Stimulated activated CD4-positive, alpha-beta T cell treated with anti-CD3 and anti-CD28 coated beads, Interleukin-1b, Interleukin-23, amount 100 ng/mL, for 1 hour (primary cell): ENCODE results near the gene CR1.
"Not testable (repeated sequence)": the region's sequence is repeated elsewhere in the genome, so short reads cannot be mapped to it uniquely, and the experiment has no call there.

ENCODE experiments used
- DNase-seq, 2 donors: peaks; one replicate each; pipeline ENCODE4 v3.0.0-alpha.2; 2020; ENCODE audit warnings: low read depth in 2 of 2

CR1 gene

DNA sequence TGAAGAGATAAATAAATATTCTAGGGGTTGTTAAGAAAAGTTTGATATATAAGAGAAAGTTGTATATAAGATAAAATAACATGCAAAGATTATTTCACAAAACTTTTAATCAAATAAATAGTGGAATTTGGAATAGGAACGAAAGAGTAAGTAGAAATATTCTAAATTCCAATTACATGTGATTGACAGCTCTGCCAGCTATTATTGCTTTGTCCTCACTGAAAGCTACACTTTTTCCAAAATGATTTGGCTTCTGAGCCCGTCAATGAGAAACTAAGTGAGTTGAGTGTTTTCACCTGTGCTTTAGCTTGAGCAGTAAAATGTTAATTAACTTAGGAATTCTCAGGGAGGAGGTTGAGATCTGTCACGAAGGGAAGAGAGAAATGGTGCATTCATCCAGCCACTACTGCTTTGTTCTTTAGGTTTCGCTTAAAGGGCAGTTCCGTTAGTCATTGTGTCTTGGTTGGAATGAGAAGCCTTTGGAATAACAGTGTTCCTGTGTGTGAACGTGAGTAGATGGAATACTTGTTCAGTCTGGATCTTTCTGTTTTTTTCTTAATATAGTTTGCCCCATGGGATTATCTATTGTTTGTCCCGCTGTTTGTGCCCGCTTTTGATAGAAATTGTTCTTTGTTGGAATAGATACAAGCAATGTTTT is 85.7 kb downstream of the CR1 start:
- DNase-seq: no peak

DNA sequence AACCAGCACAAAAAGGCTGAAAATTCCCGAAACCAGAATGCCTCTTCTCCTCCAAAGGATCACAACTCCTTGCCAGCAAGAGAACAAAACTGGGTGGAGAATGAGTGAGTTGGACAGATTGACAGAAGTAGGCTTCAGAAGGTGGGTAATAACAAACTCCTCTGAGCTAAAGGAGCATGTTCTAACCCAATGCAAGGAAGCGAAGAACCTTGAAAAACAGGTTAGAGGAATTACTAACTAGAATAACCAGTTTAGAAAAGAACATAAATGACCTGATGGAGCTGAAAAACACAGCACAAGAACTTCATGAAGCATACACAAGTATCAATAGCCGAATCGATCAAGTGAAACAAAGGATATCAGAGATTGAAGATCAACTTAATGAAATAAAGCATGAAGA is 93.5 kb downstream of the CR1 start:
- not testable (repeated sequence) for DNase-seq

DNA sequence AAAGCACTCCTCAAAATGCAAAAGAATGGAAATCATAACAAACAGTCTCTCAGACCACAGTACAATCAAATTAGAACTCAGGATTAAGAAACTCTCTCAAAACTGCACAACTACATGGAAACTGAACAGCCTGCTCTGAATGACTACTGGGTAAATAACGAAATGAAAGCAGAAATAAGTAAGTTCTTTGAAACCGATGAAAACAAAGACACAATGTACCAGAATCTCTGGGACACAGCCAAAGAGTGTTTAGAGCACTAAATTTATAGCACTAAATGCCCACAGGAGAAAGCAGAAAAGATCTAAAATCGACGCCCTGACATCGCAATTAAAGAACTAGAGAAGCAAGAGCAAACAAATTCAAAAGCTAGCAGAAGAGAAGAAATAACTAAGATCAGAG is 95.2 kb downstream of the CR1 start:
- DNase-seq: not testable (repeated sequence)

DNA sequence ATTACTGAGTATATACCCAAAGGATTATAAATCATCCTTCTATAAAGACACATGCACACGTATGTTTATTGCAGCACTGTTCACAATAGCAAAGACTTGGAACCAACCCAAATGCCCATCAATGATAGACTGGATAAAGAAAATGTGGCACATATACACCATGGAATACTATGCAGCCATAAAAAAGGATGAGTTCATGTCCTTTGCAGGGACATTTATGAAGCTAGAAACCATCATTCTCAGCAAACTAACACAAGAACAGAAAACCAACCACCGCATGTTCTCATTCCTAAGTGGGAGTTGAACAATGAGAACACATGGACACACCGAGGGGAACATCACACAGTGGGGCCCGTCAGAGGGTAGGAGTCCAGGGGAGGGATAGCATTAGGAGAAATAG is 98.1 kb downstream of the CR1 start:
- not testable (repeated sequence) for DNase-seq

DNA sequence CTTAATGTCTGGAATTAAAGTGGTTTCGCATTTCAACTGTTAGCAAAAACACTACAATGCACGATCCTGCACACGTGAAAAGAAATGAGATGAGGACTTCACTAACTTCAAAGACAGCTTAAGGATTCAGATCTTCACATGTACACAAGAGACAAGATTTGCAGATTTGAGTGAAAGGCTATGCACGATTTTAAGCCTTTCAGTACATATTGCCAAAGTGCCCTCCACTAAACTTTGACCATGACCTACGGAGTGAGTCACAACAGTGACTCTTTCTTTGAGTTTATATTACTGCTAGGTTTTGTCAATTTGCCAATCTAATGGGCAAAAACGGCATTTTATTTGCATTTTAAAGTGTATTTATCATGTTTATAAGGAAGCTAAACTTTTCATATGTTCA is 107.8 kb downstream of the CR1 start:
- no peak for DNase-seq

DNA sequence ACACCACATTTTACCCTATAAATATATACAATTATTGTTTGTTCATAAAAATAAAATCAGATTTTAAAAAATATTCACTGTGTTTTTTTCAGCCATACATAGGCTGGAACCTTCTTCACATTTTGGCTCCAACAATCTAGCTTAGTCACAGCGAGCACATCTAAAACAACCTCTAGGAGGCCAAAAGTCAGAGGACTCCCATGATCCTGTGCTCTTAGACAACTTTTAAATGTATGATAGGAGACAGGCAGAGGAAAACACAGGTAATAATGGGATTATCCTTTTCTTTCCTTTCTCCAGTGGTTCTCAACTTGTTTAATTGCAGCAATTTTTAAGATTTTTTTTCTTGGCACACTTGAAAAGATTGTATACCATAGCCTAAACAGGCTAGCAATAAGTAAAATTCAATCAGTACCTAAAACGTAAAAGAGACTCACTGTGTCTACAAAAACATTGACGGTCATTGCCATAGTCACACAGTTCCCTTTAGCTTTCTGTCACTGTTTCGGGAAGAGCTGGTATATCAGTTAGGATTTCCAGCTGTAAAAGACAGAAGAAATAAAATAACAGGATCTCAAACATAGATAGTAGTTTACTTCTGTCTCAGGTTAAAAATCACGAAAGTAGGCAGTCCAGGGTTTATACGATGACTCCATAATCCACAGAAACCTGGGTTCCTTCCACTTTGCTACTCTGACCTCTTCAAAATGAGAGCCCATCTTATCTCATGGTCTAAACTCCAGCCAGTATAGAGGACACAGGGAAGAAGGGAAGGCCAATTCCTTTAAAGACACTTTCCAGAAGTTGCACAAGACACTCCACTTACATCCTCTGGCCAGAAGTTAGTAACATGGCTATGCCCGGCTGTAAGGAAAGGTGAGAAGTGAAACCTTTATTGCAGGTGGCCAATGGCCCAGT is 109.7 kb downstream of the CR1 start:
- DNase-seq: no peak

DNA sequence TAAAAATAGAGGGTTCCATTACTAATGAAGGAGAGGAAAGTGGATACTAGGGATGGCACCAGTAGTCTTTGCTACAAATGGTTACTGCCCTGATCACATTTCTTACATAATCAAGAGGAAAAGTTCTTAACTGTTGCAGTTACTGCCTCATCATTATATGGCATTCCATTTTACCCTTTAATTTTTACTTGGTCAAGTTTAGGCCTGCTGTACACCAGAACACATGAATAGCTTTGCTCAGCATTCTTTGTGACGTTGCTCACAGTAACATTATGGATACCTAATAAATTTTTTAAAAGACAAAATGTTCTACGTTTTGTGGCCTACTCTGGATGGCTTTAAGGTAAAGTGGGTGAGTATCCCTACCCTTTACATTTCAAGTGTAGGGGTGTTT is 110.4 kb downstream of the CR1 start:
- DNase-seq: no peak

DNA sequence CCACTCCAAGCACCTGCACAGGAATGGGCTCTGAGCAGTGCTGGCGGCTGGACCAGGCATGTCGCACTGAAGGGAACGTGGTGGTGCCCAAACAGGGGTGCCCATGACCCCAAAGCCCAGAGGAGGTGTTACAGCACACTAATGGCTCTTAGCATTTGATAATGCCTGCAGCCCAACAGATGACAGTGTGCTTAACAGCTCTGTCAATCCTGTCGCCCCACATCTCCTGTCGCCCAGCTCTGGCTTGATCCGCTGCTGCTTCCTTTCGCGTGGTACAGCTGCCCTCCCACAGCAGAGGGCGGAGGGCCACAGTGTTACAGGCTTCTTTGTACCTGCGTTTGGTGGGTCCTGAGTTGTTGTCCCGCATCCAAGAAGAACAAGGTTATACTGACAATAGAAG is 116.8 kb downstream of the CR1 start:
- no peak for DNase-seq

DNA sequence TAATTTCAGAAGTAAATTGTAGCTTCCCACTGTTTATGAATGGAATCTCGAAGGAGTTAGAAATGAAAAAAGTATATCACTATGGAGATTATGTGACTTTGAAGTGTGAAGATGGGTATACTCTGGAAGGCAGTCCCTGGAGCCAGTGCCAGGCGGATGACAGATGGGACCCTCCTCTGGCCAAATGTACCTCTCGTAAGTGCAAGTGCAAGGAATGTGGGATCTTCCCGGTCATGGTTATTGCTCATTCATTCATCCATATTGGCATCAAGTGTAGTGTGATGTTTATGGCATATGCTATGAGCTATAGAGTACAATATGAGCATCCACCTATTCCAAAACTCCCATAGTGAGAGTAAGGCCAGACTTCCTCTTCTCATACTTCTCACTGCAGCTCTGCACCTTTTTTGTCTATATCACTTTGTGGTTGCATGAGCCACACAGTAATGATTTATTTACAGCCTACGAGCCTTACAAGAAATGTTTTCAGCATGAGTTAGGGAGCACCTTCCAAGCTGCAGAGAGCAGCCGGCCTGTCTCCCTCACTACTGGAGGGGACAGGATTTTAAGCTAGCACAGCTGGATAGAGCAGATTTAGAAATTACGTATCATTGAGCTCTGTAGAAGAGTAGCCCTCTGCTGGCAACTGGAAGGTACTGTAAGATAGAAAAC is 124.0 kb downstream of the CR1 start:
- no peak for DNase-seq

DNA sequence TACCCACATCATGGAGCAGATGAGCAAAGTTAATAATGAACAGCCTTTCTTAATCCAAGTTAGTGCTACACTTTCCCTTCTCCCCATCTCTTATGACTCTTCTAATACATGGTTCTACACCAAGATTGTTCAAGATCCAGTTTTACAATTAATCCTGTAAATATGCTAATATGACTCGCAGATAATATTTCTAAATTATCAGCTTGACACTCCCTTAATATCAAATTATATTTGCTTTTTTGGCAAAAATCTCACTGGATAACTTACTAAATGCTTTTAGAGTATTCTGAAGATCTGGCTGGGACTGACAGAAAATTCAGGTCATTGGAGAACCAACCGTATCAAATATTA is 124.6 kb downstream of the CR1 start:
- no peak for DNase-seq

DNA sequence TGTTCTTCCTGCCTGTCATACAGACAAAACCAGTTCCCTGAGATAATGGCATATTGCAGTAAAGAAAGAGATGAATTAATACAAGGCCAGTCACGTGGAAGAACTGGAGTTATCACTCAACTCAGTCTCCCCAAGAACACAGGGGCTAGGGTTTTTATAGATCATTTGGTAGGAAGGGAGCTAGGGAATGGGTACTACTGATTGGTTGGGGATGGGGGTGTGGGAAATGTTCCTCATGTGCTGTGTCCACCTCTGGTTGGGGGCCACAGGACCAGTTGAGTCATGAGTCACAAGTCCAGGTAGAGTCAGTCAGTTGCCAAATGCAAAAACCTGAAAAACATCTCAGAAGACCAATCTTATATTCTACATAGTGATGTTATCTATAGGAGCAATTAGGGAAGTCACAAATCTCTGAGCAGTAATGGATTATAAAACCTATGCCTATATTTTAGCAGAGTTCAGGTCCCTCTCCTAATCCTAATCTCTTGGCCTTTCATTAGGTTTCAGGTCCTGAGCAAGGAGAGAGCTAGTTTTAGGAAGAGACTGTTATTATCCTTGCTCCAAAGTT is 129.6 kb downstream of the CR1 start:
- DNase-seq: not testable (repeated sequence)

DNA sequence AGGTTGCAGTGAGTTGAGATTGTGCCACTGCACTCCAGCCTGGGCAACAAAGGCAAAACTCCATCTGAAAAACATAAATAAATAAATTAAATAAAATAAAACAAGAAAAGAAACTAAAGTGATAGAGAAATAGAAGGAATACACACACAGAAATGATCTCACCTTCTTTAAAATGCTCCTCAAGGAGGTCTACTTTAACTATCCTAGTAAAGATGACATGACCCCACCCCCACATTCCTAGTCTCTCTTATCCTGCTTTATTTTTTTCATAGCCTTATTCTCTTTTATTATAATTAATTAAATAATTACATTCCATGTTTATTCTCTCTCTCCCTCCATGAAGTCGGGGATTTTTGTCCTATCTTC is 131.0 kb downstream of the CR1 start:
- no peak for DNase-seq

DNA sequence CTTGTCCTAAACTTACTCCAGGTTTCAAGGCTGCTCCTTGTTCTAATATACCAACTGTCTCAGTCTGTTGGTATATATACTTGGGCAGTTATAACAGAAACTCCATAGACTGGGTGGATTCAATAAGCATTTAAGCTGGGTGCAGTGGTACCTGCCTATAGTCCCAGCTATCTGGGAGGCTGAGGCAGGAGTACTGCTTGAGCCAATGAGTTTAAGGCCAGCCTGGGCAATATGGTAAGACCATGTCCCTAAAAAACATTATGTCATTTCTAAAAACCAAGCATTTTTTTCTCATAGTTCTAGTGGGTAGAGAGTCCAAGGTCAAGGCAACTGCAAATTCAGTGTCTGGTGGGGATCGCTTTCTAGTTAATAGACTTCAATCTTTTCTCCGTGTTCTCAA is 131.5 kb downstream of the CR1 start:
- DNase-seq: no peak

DNA sequence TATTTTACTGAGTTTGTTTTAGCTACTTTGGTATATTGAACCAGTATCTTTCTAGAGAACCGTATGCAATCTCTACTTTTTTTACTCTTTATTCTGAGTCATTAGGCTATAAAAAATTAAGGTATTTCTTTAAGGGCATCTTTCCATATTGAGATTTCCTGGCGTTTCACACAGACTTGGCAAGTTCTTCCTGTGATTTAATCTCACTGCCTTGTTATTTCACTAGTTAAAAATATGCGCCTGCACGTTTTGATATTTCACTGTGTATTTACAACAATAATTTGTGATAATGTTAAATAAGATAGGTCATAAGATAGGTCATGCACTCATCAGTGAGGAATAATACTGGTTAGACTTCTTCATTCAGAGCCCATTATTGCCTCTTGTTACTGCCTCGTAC is 132.8 kb downstream of the CR1 start:
- no peak for DNase-seq

DNA sequence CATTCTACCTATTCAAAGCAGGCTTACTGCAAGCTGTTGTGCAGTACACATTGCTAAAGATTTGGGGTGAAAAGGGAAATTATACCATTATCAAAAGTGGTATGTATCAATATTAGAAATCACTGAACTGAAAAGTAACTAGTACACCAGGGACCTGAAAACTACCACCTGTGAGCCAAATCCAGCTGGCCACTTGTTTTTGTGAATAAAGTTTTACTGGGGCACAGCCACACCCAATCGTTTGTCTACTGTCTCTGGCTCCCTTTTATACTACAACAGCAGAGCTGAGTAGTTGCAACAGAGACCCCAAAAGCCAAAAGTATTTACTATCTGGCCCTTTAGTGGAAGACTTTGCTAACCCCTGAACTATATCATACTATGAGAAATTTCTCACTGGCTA is 135.2 kb downstream of the CR1 start:
- no peak for DNase-seq

DNA sequence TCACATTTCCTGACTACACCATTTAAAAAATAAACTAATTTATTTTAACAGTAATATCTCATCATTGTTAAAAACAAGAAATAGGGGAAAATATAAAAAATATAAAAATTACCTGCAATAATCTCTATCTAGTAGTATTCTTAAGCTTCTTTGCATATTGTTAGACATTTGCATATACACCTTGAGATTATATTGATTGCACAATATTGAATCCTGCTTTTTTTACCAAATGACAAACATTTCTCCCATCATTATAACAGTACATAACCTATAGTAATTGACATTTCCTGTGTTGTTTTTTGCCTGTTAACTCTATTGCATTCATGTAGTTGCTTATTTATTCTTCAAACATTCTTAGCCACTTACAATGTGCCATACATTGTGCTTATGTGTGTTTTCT is 137.3 kb downstream of the CR1 start:
- DNase-seq: no peak

DNA sequence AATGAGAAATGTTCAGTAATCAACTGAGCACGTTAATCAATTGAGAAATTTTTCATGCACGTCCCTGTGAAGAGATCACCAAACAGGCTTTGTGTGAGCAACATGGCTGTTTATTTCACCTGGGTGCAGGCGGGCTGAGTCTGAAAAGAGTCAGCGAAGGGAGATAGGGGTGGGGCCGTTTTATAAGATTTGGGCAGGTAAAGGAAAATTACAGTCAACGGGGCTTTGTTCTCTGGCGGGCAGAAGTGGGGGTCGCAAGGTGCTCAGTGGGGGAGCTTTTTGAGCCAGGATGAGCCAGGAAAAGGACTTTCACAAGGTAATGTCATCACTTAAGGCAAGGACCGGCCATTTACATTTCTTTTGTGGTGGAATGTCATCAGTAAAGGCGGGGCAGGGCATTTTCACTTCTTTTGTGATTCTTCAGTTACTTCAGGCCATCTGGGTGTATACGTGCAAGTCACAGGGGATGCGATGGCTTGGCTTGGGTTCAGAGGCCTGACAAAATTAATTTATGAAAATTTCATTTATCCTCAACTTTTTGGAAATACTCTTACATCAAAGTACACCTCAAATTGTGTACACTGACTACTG is 137.8 kb downstream of the CR1 start:
- not testable (repeated sequence) for DNase-seq

DNA sequence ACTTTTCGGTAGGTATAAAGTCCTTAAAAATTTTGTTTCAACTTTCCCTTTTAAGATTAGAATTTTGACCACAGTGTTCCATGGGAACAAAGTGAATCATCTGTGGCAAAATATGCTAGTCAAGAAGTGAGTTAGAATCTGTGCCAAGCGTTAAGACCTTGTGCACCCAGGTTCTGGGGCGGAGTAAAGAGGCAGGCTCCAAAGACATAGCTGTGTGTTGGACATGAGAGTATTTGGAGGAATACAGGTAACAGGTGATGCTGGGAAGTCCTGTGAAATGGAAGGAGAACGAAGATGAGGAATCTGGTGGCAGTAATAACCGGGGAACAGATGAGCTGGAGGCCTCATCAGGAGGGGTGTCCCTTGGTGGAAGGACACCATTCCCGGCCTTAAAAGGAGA is 138.3 kb downstream of the CR1 start:
- not testable (repeated sequence) for DNase-seq

DNA sequence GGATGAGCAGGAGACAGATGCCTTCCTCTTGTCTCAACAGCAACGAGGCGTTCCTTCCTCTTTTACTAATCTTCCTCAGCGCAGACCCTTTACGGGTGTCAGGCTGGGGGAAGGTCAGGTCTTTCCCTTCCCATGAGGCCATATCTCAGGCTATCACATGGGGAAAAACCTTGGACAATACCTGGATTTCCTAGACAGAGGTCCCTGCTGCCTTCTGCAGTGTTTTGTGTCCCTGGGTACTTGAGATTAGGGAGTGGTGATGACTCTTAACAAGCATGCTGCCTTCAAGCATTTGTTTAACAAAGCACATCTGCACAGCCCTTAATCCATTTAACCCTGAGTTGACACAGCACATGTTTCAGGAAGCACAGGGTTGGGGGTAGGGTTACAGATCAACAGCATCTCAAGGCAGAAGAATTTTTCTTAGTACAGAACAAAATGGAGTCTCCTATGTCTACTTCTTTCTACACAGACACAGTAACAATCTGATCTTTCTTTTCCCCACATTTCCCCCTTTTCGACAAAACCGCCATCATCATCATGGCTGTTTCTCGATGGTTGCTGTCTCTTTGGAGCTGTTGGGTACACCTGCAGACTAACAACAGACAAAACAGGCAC is 139.7 kb downstream of the CR1 start:
- not testable (repeated sequence) for DNase-seq

DNA sequence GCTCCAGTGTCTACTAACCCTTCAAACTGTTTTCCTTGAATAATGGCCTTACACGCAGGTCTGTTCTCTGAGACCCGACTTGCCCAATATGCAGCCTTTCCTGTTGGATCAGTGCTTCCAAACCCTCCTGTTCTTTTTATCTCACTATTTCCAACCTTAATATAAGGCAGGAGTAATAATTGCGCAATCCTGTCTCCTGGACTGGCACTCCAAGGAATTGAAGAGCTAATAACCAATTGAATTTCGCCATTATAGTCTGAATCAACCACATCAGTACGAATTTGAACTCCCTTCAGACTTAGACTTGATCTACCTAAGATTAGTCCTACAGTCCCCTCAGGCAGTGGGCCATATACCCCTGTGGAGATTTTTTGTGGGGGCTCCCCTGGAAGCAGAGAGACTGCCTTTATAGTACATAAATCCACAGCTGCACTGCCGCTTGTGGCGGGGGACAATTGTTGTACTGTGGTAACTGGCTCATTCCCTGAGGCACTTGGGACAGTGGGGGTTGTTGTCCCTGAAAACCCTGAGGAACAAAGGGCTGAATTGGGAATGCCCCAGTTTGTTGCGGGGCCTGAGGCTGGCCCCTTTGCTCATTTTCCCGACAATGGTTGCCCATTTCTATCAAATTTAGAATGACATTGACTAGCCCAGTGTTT is 142.7 kb downstream of the CR1 start:
- not testable (repeated sequence) for DNase-seq

DNA sequence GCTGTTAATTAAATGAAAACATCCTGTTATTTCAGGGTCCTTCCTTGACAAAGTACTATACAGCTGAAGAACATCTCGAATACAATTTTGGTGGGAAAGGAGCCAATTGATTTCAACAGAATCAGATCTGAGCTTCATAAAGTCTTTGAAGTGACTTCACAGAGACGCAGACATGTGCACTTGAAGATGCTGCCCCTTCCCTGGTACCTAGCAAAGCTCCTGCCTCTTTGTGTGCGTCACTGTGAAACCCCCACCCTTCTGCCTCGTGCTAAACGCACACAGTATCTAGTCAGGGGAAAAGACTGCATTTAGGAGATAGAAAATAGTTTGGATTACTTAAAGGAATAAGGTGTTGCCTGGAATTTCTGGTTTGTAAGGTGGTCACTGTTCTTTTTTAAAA is 143.4 kb downstream of the CR1 start:
- not testable (repeated sequence) for DNase-seq
